ENCODE results near the gene EPB41L2.
"Not testable (repeated sequence)": the region's sequence is repeated elsewhere in the genome, so short reads cannot be mapped to it uniquely, and the experiment has no call there.

Gene EPB41L2

DNA sequence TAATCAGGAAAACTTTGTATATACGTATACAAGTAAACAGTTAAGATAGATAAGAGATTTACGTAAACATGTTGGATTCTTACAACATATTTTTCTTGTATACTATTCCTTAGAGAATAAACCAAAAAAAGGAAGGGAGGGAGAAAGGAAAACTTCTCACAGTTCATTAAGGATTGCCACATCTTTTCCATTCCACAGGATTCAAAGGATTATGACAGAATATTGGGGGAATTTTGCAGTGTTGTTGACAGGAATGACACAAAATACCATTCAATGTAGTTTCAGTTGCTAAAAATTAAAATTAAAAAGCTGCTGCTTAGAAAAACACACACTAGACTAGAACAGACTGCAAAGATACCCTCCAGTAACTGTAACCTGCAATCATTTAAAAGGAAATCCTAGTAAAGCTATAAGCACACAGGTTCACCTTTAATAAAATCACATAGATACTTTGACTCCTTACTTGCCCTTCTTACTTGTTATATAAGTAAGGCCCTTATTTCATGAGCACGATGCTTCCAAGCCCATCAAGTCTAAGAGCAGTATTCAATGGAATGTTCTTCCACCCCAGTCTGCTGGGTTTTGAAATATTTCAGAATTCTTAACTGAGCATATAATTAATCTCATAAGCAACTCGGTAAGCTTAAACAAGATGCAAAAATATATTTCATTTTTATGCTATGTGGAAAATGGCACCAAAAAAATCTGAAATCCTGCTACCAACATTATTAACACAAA is 128.0 kb downstream of the EPB41L2 start:
- Histone ChIP-seq H3K9ac (ENCODE audit: low read depth, low read length) (no peak overlapping the region), H3K4me1 (ENCODE audit: insufficient read depth, low read length) (peaks cover 27% of the 10 kb centered on the region), H3K9me3 (ENCODE audit: control insufficient read depth, insufficient read depth, low read length) (peaks cover 4% of the 10 kb centered on the region; the same call in 1 of the 2 replicates), H3K36me3 (ENCODE audit: insufficient read depth, low read length) (peaks cover 3% of the 10 kb centered on the region; the same call in 1 of the 2 replicates)

- H3K36me3 ChIP-seq (ENCODE audit: insufficient read depth, low read length) = peaks cover 3% of the 10 kb centered on the region; the same call in 1 of the 2 replicates
- H3K4me1 ChIP-seq (ENCODE audit: insufficient read depth, low read length) = peaks cover 26% of the 10 kb centered on the region
- peaks cover 4% of the 10 kb centered on the region; the same call in 1 of the 2 replicates for H3K9me3 ChIP-seq (ENCODE audit: control insufficient read depth, insufficient read depth, low read length)
- H3K9ac ChIP-seq (ENCODE audit: low read depth, low read length) = no peak overlapping the region
Measured at GRCh38 chr6:130933712-130934200, 129.3 kb downstream of the EPB41L2 start.

GRCh38 chr6:130932921-130933320 is 130.1 kb downstream of the EPB41L2 start:
- peaks cover 18% of the 10 kb centered on the region; the same call in 1 of the 2 replicates for H3K4me1 ChIP-seq (ENCODE audit: insufficient read depth, low read length)
- peaks cover 3% of the 10 kb centered on the region; the same call in 1 of the 2 replicates for H3K36me3 ChIP-seq (ENCODE audit: insufficient read depth, low read length)
- H3K9ac ChIP-seq (ENCODE audit: low read depth, low read length) = no peak overlapping the region
- H3K9me3 ChIP-seq (ENCODE audit: control insufficient read depth, insufficient read depth, low read length) = peaks cover 4% of the 10 kb centered on the region; the same call in 1 of the 2 replicates

- Histone ChIP-seq H3K4me1 (ENCODE audit: insufficient read depth, low read length) (peaks cover 16% of the 10 kb centered on the region; the same call in 1 of the 2 replicates), H3K9me3 (ENCODE audit: control insufficient read depth, insufficient read depth, low read length) (peaks cover 4% of the 10 kb centered on the region; the same call in 1 of the 2 replicates), H3K36me3 (ENCODE audit: insufficient read depth, low read length) (peaks cover 3% of the 10 kb centered on the region; the same call in 1 of the 2 replicates), H3K9ac (ENCODE audit: low read depth, low read length) (no peak overlapping the region)
Measured at GRCh38 chr6:130932438-130932837, 130.6 kb downstream of the EPB41L2 start.

DNA sequence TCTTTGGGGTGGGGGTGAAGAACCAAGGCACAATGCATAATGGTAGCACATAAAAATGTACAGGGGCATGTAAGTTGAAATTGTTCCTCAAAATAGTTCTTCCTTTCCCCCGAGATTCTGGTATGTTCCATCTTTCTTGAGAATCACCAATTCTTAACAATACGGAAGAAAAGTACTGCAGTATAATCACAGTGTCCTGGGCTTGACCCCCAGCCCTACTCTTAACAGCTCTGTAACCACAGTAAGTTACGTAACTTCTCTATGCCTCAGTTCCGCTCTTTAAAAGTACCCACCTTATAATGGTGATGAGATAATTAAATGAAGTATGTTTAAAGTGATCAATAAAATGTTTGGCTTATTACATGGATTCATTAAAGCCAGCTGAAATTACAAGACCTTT is 131.4 kb downstream of the EPB41L2 start:
- peaks cover 16% of the 10 kb centered on the region; the same call in 1 of the 2 replicates for H3K4me1 ChIP-seq (ENCODE audit: insufficient read depth, low read length)

DNA sequence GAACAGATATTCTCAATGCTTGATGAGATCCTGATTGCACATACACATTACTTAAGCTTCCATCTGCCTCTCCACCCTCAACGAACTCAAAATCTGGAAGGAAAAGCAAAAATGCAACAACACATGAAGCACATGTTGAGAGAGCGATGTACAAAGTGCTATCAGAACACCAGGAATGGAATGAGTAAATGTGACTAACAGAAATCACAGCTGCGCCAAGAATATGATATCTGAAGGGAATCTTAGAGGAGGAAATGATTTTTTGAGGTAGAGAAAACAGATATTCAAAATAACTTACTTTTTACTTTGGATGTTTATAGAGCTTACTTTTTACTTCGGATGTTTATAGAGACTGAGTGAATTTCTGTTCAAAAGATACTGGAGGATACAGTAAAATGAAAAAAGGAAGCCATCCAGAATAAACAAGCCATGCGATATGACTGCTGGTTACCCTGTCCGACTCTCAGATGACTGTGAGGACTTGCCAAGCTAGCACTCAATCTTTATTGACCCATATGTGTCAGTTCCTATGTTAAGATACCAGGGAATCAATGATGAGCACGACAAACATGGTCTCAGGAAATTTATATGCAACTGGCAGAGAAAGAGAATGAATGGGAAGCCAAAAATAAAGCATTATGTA is 133.9 kb downstream of the EPB41L2 start:
- H3K4me1 ChIP-seq (ENCODE audit: insufficient read depth, low read length) = peaks cover 16% of the 10 kb centered on the region; the same call in 1 of the 2 replicates
- peaks cover 4% of the 10 kb centered on the region; the same call in 1 of the 2 replicates for H3K9me3 ChIP-seq (ENCODE audit: control insufficient read depth, insufficient read depth, low read length)
- H3K36me3 ChIP-seq (ENCODE audit: insufficient read depth, low read length) = no peaks in the 10 kb centered on the region
- no peak overlapping the region for H3K9ac ChIP-seq (ENCODE audit: low read depth, low read length)

More for the DNA sequence above, 131.4 kb downstream of the EPB41L2 start:
- Histone ChIP-seq H3K9ac (ENCODE audit: low read depth, low read length) (no peak overlapping the region), H3K9me3 (ENCODE audit: control insufficient read depth, insufficient read depth, low read length) (peaks cover 4% of the 10 kb centered on the region; the same call in 1 of the 2 replicates), H3K36me3 (ENCODE audit: insufficient read depth, low read length) (no peaks in the 10 kb centered on the region)

- peaks cover 8% of the 10 kb centered on the region; the same call in 1 of the 2 replicates for H3K4me1 ChIP-seq (ENCODE audit: insufficient read depth, low read length)
- H3K9ac ChIP-seq (ENCODE audit: low read depth, low read length) = no peak overlapping the region
- no peaks in the 10 kb centered on the region for H3K36me3 ChIP-seq (ENCODE audit: insufficient read depth, low read length)
- H3K9me3 ChIP-seq (ENCODE audit: control insufficient read depth, insufficient read depth, low read length) = peaks cover 4% of the 10 kb centered on the region; the same call in 1 of the 2 replicates
Measured at GRCh38 chr6:130928158-130928912, 134.7 kb downstream of the EPB41L2 start.

- no peaks in the 10 kb centered on the region for H3K4me1 ChIP-seq (ENCODE audit: insufficient read depth, low read length)
- H3K36me3 ChIP-seq (ENCODE audit: insufficient read depth, low read length) = no peaks in the 10 kb centered on the region
- no peak overlapping the region for H3K9ac ChIP-seq (ENCODE audit: low read depth, low read length)
- H3K9me3 ChIP-seq (ENCODE audit: control insufficient read depth, insufficient read depth, low read length) = peaks cover 4% of the 10 kb centered on the region; the same call in 1 of the 2 replicates
Measured at GRCh38 chr6:130927305-130927704, 135.7 kb downstream of the EPB41L2 start.

DNA sequence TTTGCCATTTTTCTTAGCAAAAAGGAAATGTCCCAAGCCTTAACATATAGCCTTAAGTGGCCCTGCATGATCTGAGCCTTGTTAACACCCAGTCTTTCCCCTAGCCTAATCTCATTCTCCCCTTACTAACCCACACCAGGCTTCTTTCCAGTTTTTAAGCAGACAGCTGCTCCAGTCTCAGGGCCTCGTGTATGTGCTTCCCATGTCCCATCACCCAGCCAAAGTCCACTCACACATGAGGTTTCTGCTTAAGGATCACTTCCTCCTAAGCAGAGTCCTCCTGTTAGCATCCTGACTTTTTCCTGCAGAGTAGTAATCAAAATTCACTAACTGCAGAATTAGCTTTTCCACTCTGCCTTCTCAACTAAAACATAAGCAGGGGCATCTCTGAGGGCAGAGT is 139.7 kb downstream of the EPB41L2 start:
- H3K4me1 ChIP-seq (ENCODE audit: insufficient read depth, low read length) = no peaks in the 10 kb centered on the region
- H3K9me3 ChIP-seq (ENCODE audit: control insufficient read depth, insufficient read depth, low read length) = no peaks in the 10 kb centered on the region
- H3K36me3 ChIP-seq (ENCODE audit: insufficient read depth, low read length) = no peaks in the 10 kb centered on the region
- H3K9ac ChIP-seq (ENCODE audit: low read depth, low read length) = no peak overlapping the region

DNA sequence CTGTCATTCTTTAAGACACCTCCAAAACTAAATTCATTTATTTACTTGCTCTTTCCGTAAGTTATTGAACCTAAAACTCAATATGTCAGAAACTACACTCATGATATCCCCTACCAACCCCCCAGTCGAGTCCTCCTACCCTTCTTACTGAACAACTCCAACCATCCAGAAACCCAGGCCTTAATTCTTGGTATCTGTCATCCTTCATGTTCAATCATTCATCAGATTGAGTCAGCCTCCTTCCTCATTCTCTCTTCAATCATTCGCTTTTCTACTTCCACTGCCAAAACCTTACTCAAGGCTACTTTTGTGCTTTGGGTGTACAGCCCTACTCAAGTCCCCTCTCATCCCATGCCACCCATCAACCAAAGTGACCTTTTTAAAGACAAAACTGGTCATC is 140.1 kb downstream of the EPB41L2 start:
- Histone ChIP-seq H3K9ac (ENCODE audit: low read depth, low read length) (no peak overlapping the region), H3K36me3 (ENCODE audit: insufficient read depth, low read length) (no peaks in the 10 kb centered on the region), H3K9me3 (ENCODE audit: control insufficient read depth, insufficient read depth, low read length) (no peaks in the 10 kb centered on the region), H3K4me1 (ENCODE audit: insufficient read depth, low read length) (no peaks in the 10 kb centered on the region)

- Histone ChIP-seq H3K36me3 (ENCODE audit: insufficient read depth, low read length) (no peaks in the 10 kb centered on the region), H3K9me3 (ENCODE audit: control insufficient read depth, insufficient read depth, low read length) (no peaks in the 10 kb centered on the region), H3K4me1 (ENCODE audit: insufficient read depth, low read length) (no peaks in the 10 kb centered on the region), H3K9ac (ENCODE audit: low read depth, low read length) (no peak overlapping the region)
Measured at GRCh38 chr6:130920969-130921368, 142.1 kb downstream of the EPB41L2 start.

- H3K9me3 ChIP-seq (ENCODE audit: control insufficient read depth, insufficient read depth, low read length) = peaks cover 4% of the 10 kb centered on the region; the same call in 1 of the 2 replicates
- H3K4me1 ChIP-seq (ENCODE audit: insufficient read depth, low read length) = no peaks in the 10 kb centered on the region
- H3K36me3 ChIP-seq (ENCODE audit: insufficient read depth, low read length) = no peaks in the 10 kb centered on the region
- H3K9ac ChIP-seq (ENCODE audit: low read depth, low read length) = no peak overlapping the region
Measured at GRCh38 chr6:130918171-130918570, 144.9 kb downstream of the EPB41L2 start.

- not testable (repeated sequence) for H3K36me3 ChIP-seq (ENCODE audit: insufficient read depth, low read length); H3K9me3 ChIP-seq (ENCODE audit: control insufficient read depth, insufficient read depth, low read length); H3K4me1 ChIP-seq (ENCODE audit: insufficient read depth, low read length); H3K9ac ChIP-seq (ENCODE audit: low read depth, low read length)
Measured at GRCh38 chr6:130915606-130916005, 147.4 kb downstream of the EPB41L2 start.

DNA sequence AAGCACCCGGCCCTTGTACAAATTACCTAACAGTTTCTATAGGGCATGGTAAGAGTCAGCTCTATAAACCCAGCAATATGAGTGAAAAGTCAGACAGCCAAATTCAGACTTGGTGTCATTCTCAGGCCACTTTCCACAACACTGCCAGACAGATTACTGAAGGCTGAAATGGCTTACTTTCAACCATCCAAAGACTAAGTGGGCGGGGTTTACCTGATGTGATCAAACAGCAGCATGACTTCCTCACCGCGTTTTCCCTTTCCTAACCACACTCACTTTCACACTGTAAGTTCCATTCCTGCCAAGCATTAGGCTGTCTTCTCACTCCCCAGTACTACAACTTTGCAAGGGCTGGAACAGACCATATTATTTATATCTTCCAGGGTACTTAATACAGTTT is 149.9 kb downstream of the EPB41L2 start:
- Histone ChIP-seq H3K9ac (ENCODE audit: low read depth, low read length) (no peak overlapping the region), H3K9me3 (ENCODE audit: control insufficient read depth, insufficient read depth, low read length) (peaks cover 4% of the 10 kb centered on the region; the same call in 1 of the 2 replicates), H3K36me3 (ENCODE audit: insufficient read depth, low read length) (no peaks in the 10 kb centered on the region), H3K4me1 (ENCODE audit: insufficient read depth, low read length) (no peaks in the 10 kb centered on the region)

All from ES-I3 (cell line).